GM18508 (cell line): Measurements from ENCODE around the gene PIEZO1.
"Not testable (repeated sequence)": the region's sequence is repeated elsewhere in the genome, so short reads cannot be mapped to it uniquely, and the experiment has no call there.

Experiments used
- ATAC-seq: cut with Tn5 transposase; IDR thresholded peaks from one replicate; pipeline ENCODE4 v1.9.1; 2021; ENCODE audit warnings: moderate number of reproducible peaks; ENCODE audit not compliant: insufficient read depth, unreplicated experiment

PIEZO1 gene, protein sequence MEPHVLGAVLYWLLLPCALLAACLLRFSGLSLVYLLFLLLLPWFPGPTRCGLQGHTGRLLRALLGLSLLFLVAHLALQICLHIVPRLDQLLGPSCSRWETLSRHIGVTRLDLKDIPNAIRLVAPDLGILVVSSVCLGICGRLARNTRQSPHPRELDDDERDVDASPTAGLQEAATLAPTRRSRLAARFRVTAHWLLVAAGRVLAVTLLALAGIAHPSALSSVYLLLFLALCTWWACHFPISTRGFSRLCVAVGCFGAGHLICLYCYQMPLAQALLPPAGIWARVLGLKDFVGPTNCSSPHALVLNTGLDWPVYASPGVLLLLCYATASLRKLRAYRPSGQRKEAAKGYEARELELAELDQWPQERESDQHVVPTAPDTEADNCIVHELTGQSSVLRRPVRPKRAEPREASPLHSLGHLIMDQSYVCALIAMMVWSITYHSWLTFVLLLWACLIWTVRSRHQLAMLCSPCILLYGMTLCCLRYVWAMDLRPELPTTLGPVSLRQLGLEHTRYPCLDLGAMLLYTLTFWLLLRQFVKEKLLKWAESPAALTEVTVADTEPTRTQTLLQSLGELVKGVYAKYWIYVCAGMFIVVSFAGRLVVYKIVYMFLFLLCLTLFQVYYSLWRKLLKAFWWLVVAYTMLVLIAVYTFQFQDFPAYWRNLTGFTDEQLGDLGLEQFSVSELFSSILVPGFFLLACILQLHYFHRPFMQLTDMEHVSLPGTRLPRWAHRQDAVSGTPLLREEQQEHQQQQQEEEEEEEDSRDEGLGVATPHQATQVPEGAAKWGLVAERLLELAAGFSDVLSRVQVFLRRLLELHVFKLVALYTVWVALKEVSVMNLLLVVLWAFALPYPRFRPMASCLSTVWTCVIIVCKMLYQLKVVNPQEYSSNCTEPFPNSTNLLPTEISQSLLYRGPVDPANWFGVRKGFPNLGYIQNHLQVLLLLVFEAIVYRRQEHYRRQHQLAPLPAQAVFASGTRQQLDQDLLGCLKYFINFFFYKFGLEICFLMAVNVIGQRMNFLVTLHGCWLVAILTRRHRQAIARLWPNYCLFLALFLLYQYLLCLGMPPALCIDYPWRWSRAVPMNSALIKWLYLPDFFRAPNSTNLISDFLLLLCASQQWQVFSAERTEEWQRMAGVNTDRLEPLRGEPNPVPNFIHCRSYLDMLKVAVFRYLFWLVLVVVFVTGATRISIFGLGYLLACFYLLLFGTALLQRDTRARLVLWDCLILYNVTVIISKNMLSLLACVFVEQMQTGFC (N-terminal part only)

DNA sequence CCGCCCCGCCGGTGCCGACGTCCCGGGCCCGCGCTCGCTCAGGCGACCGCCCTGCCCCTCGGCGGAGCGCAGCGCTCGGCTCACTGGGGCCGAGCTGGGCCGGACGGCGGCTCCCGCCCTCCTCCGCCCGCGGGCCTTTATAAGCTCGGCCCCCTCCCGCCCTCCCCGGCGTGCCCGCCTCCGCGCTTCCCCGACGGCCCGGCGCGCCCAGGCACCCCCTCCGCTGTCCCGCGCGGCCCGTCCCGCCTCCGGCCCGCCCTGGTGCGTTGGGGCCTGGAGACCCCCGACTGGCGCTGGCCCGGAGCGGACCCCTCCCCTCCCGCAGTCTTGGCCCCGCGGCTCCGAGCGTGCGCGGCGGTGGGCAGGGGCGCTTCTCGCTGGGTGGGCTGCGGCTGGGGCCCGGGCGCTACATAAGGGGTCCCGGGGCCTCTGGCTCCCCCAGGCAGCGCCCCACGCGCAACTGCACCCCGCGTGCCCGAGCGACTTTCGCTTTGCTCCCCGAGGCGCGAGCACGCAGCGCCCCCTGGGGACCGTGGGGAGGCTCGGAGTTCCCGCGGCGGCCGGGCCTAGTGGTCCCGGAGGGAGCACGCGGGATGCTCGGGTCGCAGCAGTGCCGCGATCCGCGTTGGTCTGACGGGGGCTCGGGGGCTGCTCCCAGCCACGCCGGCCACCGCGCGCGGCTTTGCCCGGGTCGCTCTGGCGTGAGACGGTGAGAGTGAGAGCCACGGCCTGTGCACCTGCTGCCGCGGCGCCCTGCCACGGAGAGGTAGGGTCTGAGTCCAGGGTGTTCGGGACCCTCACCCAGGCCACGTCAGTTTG lies at the start of gene PIEZO1:
TSS of gene PIEZO1 (minus strand) at position 115 of the 819 bp plus-strand sequence. CDS start 256 bp downstream, outside the sequence.
- ATAC-seq: no peak

DNA sequence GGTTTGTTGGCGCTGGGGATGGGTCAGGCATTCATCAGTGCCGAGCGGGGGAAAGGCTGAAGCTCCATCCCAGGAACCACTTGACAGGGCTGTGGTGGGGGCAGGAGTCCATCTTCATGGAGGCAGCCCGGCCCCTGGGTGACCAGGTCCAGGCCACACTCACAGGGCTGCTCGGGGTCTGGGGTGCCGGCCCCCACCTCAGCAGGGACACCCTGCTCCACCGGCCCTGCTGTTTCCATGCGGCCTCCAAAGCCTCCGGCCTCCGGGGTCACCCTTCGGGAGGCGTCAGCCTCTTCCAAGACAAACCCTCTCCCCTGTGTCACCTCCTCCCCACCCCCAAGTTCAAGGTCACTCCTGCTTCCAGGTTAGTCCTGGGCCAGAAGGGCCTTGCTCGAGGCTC lies 49.6 kb upstream of the PIEZO1 start:
- ATAC-seq: no peak

DNA sequence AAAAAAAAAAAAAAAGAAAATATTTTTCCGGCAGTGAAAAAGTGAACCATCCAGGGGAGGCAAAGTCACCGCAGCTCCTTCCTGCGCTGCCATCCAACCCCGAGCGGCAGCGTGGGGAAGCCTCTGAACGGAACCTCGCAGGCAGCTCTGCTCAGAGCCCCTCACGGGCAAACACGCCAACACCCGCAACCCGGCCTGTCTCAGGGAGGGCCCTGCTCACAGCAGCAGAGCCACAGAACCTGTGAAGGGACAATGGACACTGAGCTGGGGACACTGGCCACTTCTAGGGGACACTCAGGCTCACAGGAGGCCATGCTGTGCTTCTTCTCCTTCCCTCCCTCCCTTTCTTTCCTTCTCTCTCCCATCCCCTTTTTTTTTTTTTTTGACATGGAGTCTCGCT lies 48.1 kb upstream of the PIEZO1 start:
- ATAC-seq: no peak

DNA sequence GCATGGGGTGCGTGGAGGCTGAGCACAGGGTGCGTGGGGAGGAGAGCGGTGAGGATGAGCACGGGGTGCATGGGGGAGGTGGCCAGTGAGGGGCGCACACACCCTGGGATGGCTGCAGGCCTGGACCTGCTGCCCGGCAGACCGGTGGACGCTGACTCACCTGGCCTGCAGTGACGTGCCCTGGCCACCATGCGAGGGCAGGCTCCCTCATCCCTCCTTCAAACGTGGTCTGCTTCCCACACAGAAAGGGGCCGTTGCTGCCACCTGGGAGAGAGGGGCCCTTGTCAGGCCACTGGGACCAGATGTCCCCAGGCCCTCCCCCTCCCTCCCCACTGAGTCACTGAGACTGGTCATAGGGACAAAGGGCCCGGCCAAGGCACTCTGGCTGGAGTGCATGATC lies 46.8 kb upstream of the PIEZO1 start:
- ATAC-seq: no peak

DNA sequence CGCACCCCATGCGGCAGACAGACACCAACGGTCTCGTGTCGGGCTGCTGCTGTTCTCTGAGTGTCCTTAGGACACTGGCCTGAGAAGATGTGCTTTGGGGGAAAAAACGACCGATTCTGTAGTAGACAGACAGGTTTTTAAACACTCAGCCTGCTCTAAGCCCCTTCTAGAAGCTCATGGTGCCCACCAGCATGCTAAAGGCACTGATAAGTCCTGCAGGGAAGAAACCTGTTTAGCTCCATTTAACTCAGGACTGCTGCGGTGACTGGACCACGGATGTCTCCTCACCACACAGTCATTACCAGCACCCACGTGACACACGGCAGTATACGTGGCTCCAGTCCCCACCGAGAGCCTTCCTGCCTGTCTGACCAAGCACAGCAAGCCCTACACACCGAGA lies 45.8 kb upstream of the PIEZO1 start:
- ATAC-seq: no peak

DNA sequence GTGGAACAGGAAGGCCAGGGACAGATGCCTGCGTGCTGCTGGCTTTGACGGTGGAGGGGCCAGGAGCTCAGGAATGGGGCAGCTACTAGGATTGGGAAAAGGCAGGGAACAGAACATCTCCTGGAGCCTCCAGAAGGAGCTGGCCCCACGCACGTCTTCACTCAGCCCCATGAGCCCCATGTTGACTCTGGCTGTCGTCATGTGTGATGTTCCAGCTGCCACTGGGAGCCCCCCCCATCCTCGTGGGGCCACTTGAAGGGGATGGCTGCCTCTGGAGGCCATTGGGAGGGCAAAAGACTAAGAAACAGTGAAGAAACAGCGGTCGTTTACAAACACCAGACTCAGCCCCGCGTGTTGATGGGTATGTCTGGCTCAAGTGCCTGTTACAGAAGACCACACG lies 45.2 kb upstream of the PIEZO1 start:
- no peak for ATAC-seq

DNA sequence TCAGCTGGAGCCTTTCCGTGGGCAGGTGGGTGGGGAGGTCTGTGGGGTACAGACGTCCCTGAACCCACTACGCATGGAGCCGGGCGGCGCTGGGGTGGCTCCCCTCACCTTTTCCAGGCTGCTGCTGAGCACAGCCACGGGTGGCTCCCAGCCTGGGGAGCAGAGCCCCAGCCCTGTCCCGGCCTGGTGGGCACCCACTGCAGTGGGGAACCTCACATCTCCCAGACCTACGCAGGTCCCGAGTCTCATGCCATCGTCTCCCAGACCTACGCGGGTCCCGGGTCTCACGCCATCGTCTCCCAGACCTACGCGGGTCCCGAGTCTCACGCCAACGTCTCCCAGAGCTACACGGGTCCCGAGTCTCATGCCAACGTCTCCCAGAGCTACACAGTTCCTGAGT lies 43.7 kb upstream of the PIEZO1 start:
- ATAC-seq: no peak

DNA sequence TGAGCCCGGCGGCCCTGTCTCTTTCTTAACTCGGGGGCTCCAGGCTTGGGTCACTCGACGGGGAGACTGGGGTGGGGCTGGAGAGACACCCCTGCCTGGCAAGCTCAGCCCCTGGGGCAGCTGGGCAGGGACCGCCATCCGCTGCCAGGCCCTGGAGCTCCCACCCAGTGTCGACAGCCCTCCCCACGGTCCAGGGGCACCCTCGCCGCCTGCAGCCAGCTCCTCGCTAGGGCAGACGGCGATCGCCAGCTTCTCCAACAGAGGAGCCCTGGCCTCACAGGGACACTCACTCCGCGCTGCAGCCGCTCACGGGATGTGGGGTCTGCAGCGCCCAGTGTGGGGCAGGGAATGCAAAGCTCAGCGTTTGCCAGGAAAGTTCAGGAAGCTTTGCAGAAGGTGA lies 42.7 kb upstream of the PIEZO1 start:
- ATAC-seq: no peak

DNA sequence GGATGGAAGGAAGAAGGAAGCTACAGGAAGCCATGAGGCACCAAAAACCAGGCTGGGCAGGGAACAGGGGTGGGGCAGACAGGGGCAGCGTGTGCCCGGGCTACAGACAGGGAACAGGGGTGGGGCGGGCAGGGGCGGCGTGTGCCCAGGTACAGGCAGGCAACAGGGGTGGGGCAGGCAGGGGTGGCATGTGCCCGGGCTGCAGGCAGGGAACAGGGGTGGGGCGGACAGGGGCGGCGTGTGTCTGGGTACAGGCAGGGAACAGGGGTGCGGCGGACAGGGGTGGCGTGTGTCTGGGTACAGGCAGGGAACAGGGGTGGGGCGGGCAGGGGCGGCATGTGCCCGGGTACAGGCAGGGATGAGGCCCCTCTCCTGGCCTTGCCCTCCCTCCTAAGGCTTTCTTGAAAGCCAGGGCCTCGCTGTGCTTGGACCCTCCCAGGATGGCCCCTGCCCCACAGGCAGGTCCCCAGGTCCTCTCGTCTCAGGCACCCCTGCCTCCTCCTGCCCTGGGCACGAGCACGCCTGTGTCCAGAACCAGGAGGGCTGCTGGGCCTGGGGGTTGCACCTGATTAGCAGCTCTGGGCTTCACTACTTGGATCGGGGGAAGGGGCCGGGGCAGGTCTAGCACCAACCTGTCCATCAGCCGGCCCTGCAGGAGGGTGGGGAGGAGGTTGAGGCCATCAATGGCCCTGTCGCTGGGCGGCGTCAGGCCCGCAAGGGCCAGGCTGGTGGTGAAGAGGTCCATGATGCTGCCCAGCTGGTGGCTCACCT lies 41.2 kb upstream of the PIEZO1 start:
- ATAC-seq: no peak

DNA sequence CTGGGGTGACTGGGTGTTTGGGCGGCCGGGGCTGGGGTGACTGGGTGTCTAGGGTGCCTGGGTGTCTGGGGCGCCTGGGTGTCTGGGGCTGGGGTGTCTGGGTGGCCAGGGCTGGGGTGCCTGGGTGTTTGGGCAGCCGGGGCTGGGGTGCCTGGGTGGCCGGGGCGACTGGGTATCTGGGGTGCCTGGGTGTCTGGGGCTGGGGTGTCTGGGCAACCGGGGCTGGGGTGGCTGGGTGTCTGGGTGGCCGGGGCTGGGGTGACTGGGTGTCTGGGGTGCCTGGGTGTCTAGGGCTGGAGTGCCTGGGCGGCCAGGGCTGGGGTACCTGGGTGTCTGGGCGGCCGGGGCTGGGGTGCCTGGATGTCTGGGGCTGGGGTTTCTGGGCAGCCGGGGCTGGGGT lies 40.1 kb upstream of the PIEZO1 start:
- no peak for ATAC-seq

DNA sequence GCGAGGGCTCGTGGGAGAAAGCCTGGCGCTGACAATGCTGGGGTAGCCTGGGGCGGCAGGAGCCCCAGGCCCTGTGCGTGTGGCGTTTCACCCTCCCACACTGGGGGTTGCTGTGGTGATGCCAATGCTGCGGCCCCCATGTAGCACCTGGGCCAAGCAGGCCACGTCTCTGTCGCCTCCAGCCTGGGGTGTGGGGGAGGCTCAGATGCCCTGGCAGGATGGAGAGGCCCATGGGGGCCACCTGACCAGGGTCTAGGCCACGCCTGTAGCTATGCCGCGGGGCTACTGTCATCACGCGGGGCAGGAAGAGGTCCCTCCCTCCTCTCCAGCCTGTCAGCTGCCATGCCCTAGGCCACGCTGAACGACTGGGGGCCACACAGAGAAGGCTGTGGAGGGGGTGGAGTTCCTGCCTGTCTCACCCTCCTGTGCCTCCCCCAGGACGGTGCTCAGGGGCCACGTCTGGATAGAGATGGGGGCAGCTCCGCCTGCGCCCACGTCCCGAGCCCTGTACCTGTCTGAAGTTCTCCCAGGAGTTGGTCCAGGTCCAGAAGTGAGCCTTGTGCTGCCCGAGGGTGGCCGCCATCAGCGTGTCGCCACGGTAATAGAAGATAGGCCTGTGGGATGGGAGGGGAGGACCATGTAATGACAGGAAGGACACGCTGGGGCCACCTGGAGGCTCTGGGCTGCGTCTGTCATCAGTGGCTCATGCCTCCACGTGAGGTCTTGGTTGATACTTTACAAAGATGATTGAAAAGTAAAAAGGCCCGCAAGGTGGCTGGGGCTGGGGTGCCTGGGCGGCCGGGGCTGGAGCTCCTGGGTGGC lies 39.4 kb upstream of the PIEZO1 start:
- ATAC-seq: no peak

DNA sequence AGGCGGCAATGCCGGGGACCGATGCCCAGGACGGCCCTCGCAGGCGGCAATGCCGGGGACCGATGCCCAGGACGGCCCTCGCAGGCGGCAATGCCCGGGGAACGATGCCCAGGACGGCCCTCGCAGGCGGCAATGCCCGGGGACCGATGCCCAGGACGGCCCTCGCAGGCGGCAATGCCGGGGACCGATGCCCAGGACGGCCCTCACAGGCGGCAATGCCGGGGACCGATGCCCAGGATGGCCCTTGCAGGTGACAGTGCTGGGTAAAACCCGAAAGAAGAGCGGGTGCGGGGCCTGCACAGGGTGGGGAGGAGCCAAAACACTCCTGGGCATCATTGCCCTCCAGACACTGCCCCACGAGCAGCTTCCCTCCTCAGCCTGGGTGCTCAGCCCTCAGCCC lies 38.6 kb upstream of the PIEZO1 start:
- ATAC-seq: not testable (repeated sequence)

DNA sequence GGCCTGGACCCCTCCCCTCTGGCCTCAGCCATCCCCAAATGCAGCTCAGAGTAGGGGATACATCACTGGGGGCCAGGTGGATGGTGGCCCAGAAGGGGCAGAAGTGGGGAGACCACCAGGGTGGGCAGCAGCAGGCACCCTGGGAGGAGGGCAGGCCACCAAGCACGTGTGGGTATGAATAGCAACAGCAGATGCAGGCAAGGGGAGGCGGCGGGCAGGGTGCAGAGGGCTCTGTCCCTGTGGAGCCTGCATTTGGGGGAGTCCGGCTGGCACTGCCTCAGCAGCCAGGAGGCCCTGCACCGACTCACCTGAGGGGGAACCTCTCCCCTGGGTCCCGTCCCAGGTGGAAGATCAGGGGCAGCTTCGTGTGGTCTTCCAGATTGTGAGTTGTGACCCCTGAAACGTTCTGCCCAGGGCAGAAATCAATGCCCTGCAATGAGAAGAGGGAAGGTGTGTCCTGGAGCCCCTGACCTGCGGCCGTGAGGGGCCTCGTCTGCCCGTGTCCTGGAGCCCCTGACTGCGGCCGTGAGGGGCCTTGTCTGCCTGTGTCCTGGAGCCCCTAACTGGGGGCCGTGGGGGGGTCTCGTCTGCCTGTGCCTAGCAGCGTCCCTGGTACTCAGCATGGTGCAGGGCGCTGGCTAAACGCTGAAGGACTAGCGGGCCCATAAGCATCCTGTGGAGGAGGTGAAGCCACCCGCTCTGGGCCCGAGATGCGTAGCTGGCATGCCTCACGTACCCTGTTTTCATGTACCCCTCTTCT lies 37.4 kb upstream of the PIEZO1 start:
- no peak for ATAC-seq

DNA sequence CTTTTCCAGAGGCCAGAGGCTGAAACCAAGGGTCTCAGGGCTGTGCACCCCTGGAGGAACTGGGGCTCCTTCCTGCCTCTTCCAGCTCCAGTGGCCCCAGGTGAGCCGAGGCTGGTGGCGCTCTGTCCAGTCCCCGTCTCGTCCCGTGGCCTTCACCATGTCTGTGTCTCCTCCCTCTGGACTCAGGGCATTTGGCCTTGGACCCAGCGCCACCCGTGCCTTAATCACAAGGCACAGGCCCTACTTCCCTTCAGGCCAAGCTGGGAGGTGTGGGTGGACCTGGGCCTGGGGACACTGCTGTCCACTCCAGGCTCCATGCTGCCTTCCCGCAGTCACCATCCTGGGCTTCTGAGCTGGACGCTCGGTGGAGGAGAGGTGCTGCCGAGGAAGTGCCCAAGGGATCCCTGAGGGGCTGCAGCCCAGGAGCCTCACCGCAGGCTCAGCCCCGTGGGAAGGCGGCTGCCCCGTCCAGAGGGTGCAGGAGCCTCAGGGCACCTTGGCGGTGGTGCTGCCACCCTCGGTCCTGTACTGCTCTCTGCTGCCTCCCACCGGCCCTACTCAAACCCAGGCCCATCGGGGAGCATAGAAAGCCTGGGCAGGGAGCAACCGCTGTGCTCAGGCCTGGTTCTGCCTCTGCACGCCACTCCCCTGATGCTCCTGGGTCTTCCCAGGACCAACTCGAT lies 36.3 kb upstream of the PIEZO1 start:
- no peak for ATAC-seq

DNA sequence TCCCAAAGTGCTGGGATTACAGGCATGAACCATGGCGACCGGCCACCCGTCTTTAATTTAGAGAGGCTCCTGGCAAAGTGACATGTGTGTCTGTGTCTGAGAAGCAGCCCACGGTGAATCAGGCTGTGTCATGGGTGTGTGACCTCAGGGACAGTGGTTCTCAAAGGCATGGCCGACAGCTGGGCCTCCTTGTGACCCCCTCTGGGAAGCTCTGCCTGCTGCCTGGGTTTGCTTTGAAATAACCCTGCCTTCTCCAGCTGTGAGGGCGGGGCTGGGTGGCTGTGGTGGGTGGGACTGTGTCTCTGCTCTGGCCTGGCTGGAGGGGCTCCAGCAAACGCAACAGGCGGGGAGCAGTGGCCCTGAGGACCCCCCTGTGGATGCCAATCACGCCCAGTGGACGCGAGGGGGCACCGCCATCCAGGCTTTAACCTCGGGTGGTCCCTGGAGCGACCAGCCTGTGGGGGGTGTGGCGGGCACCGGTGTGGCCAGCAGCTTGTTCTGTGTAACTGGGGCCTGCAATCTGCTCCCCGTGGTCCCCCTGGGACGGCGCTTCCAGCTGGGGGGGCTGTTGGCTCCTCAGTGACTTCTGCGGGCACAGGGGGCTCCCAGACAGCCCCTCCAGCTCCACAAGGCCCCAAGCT lies 35.5 kb upstream of the PIEZO1 start:
- ATAC-seq: no peak

DNA sequence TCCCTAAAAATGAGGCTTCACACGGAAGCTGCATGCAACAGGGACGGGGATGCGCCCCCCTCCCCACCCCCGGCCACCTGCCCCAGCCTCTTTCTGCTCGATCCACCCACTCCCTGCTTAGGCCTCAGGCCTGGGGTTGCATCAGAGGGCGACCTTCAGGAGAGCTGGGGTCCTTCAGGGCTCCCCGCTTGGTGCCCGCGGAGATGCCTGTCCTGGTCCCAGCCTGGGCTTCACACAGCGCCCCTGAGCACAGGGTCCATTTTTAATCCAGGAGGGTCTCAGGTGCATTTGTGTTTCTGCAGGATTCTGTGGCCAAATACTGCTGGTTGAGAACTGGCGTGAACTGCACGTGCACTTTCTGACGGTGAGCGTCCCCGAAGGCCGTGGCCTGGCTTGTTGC lies 34.1 kb upstream of the PIEZO1 start:
- no peak for ATAC-seq

DNA sequence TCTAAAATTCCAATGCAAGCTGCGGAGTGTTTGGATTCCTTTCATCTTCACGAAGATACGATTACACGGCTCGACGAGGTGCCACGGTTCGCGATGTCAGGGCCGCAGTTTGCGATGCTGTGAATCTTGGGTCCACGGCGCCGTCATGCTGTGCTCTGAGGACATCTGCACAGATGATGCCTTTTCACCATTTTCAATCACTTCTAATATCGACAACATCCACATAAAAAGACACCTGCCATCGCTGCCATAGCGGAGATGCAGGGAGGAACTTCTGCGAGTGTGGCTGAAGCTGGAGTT lies 33.5 kb upstream of the PIEZO1 start:
- ATAC-seq: no peak
